Breast epithelium (tissue), 3 donors: ENCODE data around the gene LEPROT.

Source experiments
- POLR2A ChIP-seq: fragments of 450-650 bp; IDR thresholded peaks from one replicate; pipeline ENCODE4 v1.6.1; 2016; ENCODE audit warnings: antibody characterized with exemption, mild to moderate bottlenecking, moderate library complexity
- TF ChIP-seq, protein P1 (sequence below), 3 donors: fragments of 450-650 bp; IDR thresholded peaks; one replicate each; pipeline ENCODE4 v1.5.1; 2016 to 2017; ENCODE audit warnings: antibody characterized with exemption in 3 of 3, mild to moderate bottlenecking in 3 of 3, moderate library complexity in 3 of 3

DNA sequence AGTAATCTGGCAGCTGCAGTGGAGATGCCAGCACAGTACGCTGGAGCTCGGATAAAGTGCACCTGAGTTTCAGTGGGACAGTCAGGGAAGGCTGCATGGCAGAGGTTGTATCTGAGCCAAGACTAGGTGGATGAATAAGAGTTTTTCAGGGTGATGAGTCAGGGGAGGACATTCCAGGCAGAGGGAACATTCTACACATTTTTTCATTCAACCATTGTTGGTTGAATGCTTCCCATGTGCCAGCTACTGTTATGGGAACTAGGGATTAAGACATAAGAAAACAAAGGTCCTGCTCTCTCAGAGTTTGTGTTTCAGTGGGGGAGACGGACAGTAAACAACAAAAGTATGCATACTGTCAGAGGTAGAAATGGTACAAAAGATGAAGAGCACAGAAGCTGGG is 5.2 kb downstream of the LEPROT start:
- TF ChIP-seq, protein P1, sequence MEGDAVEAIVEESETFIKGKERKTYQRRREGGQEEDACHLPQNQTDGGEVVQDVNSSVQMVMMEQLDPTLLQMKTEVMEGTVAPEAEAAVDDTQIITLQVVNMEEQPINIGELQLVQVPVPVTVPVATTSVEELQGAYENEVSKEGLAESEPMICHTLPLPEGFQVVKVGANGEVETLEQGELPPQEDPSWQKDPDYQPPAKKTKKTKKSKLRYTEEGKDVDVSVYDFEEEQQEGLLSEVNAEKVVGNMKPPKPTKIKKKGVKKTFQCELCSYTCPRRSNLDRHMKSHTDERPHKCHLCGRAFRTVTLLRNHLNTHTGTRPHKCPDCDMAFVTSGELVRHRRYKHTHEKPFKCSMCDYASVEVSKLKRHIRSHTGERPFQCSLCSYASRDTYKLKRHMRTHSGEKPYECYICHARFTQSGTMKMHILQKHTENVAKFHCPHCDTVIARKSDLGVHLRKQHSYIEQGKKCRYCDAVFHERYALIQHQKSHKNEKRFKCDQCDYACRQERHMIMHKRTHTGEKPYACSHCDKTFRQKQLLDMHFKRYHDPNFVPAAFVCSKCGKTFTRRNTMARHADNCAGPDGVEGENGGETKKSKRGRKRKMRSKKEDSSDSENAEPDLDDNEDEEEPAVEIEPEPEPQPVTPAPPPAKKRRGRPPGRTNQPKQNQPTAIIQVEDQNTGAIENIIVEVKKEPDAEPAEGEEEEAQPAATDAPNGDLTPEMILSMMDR (IDR thresholded peaks at IDR 0.05), result no peak
- no peak for TF ChIP-seq POLR2A
